Gastroesophageal sphincter (tissue), 3 donors: ENCODE results near the gene HMOX2.

Experiments
- POLR2A ChIP-seq, 2 donors: fragments of 450-650 bp; IDR thresholded peaks; one replicate each; pipeline ENCODE4 v1.6.1; 2017; ENCODE audit warnings: antibody characterized with exemption in 2 of 2, mild to moderate bottlenecking in 2 of 2, moderate library complexity in 1 of 2
- TF ChIP-seq, protein P1 (sequence below), 4 experiments: fragments of 200-600 bp in 2 of 4; fragments of 450-650 bp in 2 of 4; sonication (generic) in 1 of 4; IDR thresholded peaks; one replicate each; pipeline ENCODE4 v1.5.1; 2017 to 2019; ENCODE audit warnings: antibody characterized with exemption in 4 of 4, mild to moderate bottlenecking in 2 of 4, moderate library complexity in 2 of 4

DNA sequence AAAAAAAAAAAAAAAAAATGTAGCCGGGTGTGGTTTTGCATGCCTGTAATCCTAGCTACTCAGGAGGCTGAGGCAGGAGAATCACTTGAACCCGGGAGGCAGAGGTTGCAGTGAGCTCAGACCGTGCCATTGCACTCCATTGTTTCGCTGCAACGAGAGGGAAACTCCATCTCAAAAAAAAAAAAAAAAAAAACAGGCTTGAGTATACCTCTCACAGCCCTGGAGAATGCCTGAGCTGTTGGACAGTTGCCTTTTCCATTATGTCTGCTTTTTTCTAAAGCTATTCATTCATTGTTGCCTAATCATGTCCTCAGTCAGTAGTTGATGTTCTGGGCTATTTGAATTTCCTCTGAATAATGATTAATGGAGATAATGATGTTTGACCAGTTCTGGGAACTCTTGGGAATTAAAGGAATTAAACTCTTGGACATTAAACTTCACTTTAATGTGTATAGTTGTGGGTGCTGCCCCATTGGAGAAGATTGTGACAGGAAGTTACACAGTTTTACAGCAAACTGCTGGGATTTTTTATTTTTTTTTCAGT is 11.8 kb downstream of the HMOX2 start:
- TF ChIP-seq, protein P1, sequence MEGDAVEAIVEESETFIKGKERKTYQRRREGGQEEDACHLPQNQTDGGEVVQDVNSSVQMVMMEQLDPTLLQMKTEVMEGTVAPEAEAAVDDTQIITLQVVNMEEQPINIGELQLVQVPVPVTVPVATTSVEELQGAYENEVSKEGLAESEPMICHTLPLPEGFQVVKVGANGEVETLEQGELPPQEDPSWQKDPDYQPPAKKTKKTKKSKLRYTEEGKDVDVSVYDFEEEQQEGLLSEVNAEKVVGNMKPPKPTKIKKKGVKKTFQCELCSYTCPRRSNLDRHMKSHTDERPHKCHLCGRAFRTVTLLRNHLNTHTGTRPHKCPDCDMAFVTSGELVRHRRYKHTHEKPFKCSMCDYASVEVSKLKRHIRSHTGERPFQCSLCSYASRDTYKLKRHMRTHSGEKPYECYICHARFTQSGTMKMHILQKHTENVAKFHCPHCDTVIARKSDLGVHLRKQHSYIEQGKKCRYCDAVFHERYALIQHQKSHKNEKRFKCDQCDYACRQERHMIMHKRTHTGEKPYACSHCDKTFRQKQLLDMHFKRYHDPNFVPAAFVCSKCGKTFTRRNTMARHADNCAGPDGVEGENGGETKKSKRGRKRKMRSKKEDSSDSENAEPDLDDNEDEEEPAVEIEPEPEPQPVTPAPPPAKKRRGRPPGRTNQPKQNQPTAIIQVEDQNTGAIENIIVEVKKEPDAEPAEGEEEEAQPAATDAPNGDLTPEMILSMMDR (IDR thresholded peaks at IDR 0.05) = no peak
- TF ChIP-seq POLR2A (IDR thresholded peaks at IDR 0.05) = no peak
